HepG2 (cell line): ENCODE data around the gene TMEM235. TPM values are rescaled to one million over a fixed set of nuclear protein-coding genes. Genes with fewer than 3 reads are reported as not detected.

Experiments
- CBFB ChIP-seq: sonication (generic); formaldehyde crosslinking; IDR thresholded peaks from 2 replicates; pipeline ENCODE4 v1.4.0; 2020; ENCODE audit warnings: missing genetic modification reagents
- CERS6 ChIP-seq: sonication (generic); formaldehyde crosslinking; IDR thresholded peaks from 2 replicates; pipeline ENCODE4 v1.5.0; 2020; ENCODE audit warnings: missing genetic modification reagents
- EP300 ChIP-seq, 3 experiments: sonication (generic) in 1 of 3; formaldehyde crosslinking in 1 of 3; IDR thresholded peaks; 2 replicates each; pipeline versions ENCODE4 v1.5.1 to v1.6.1; 2011 to 2020; ENCODE audit warnings: low read depth in 2 of 3, low read length in 2 of 3, borderline replicate concordance in 1 of 3, improper control_type of control experiment in 1 of 3, mild to moderate bottlenecking in 1 of 3, missing genetic modification reagents in 1 of 3, moderate library complexity in 1 of 3
- FOXP1 ChIP-seq, 2 experiments: fragments of 450-650 bp in 1 of 2; IDR thresholded peaks; 2 replicates each; pipeline ENCODE4 v1.6.1; 2017 to 2018; ENCODE audit warnings: antibody characterized with exemption in 1 of 2
- SALL2 ChIP-seq: sonication (generic); formaldehyde crosslinking; IDR thresholded peaks from 2 replicates; pipeline ENCODE4 v1.8.1; 2023; ENCODE audit warnings: mild to moderate bottlenecking, missing genetic modification reagents, inconsistent platforms
- SNAPC4 ChIP-seq: sonication (generic); formaldehyde crosslinking; IDR thresholded peaks from 2 replicates; pipeline ENCODE4 v1.4.0; 2020; ENCODE audit warnings: mild to moderate bottlenecking, missing genetic modification reagents
- STAG1 ChIP-seq: sonication (generic); formaldehyde crosslinking; IDR thresholded peaks from 2 replicates; pipeline ENCODE4 v1.4.0; 2020; ENCODE audit warnings: missing genetic modification reagents
- TRIM24 ChIP-seq: sonication (generic); formaldehyde crosslinking; IDR thresholded peaks from 2 replicates; pipeline ENCODE4 v1.8.0; 2022; ENCODE audit warnings: mild to moderate bottlenecking, missing genetic modification reagents
- ZNF205 ChIP-seq: IDR thresholded peaks from 2 replicates; pipeline ENCODE4 v1.6.1; 2018; ENCODE audit warnings: missing biosample characterization, missing genetic modification reagents
- ZNF337 ChIP-seq: sonication (generic); formaldehyde crosslinking; IDR thresholded peaks from 2 replicates; pipeline ENCODE4 v1.5.1; 2020; ENCODE audit warnings: missing genetic modification reagents, low read depth, mild to moderate bottlenecking, borderline replicate concordance
- ZNF570 ChIP-seq: sonication (generic); formaldehyde crosslinking; IDR thresholded peaks from 2 replicates; pipeline ENCODE4 v1.4.0; 2020; ENCODE audit warnings: mild to moderate bottlenecking, missing genetic modification reagents, borderline replicate concordance
- ZNF800 ChIP-seq: sonication (generic); formaldehyde crosslinking; IDR thresholded peaks from 2 replicates; pipeline ENCODE4 v1.4.0; 2020; ENCODE audit warnings: missing genetic modification reagents
- ZSCAN25 ChIP-seq: sonication (generic); formaldehyde crosslinking; IDR thresholded peaks from 2 replicates; pipeline ENCODE4 v1.8.0; 2022; ENCODE audit warnings: mild to moderate bottlenecking, missing genetic modification reagents
- polyA plus RNA-seq, 8 experiments: library from polyadenylated mRNA; depleted of rRNA in 3 of 8; stranded (reverse) in 7 of 8; unstranded in 1 of 8; fragments of >200 nt; fragmentation: Illumina TruSeq in 4 of 8; extraction: Trizol in 4 of 8; gene quantifications; 2 replicates each; pipeline versions ENCODE4 v1.2.1 to v1.2.3, GENCODE V29; 2011 to 2016; ENCODE audit warnings: low read depth in 4 of 8, missing spikeins in 1 of 8, mixed read lengths in 1 of 8; ENCODE audit not compliant: insufficient read depth in 1 of 8
- total RNA-seq, 5 experiments: library from RNA; depleted of rRNA; stranded (reverse); fragments of >200 nt; fragmentation: Illumina TruSeq; extraction: Trizol; gene quantifications; 2 replicates each; pipeline ENCODE4 v1.2.3, GENCODE V29; 2016; ENCODE audit warnings: low read depth in 1 of 5
- TF ChIP-seq, protein P1 (sequence below): sonication (generic); formaldehyde crosslinking; IDR thresholded peaks from 2 replicates; pipeline ENCODE4 v1.4.0; 2020; ENCODE audit warnings: missing genetic modification reagents, borderline replicate concordance

The TMEM235 gene
- total and polyA plus RNA-seq, 2 of the 13 experiments (the other 11 are each of a cell fraction or from before 2014, with no cell fraction given), result not detected

- TF ChIP-seq SNAPC4 (CRISPR knock-in tag), result no peak
- TF ChIP-seq ZNF337 (CRISPR knock-in tag), result no peak
- no peak for TF ChIP-seq EP300 (IDR thresholded peaks at IDR 0.05; ENCODE audit: low read depth in 2 of 2, low read length in 2 of 2)
- TF ChIP-seq EP300 (CRISPR knock-in tag; IDR thresholded peaks at IDR 0.05; ENCODE audit: borderline replicate concordance), result no peak; the same call in 1 of the 2 replicates
- TF ChIP-seq CBFB (CRISPR knock-in tag), result peak; percentile 66
- TF ChIP-seq, protein P1, sequence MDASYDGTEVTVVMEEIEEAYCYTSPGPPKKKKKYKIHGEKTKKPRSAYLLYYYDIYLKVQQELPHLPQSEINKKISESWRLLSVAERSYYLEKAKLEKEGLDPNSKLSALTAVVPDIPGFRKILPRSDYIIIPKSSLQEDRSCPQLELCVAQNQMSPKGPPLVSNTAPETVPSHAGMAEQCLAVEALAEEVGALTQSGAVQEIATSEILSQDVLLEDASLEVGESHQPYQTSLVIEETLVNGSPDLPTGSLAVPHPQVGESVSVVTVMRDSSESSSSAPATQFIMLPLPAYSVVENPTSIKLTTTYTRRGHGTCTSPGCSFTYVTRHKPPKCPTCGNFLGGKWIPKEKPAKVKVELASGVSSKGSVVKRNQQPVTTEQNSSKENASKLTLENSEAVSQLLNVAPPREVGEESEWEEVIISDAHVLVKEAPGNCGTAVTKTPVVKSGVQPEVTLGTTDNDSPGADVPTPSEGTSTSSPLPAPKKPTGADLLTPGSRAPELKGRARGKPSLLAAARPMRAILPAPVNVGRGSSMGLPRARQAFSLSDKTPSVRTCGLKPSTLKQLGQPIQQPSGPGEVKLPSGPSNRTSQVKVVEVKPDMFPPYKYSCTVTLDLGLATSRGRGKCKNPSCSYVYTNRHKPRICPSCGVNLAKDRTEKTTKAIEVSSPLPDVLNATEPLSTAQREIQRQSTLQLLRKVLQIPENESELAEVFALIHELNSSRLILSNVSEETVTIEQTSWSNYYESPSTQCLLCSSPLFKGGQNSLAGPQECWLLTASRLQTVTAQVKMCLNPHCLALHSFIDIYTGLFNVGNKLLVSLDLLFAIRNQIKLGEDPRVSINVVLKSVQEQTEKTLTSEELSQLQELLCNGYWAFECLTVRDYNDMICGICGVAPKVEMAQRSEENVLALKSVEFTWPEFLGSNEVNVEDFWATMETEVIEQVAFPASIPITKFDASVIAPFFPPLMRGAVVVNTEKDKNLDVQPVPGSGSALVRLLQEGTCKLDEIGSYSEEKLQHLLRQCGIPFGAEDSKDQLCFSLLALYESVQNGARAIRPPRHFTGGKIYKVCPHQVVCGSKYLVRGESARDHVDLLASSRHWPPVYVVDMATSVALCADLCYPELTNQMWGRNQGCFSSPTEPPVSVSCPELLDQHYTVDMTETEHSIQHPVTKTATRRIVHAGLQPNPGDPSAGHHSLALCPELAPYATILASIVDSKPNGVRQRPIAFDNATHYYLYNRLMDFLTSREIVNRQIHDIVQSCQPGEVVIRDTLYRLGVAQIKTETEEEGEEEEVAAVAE (CRISPR knock-in tag), result peak; percentile 71; the same call in 1 of the 2 replicates
- TF ChIP-seq ZNF570 (CRISPR knock-in tag), result no peak
- TF ChIP-seq CERS6 (CRISPR knock-in tag), result no peak
- 0 out of 2 replicates have a peak, but pooled peaks have one; percentile 72 for TF ChIP-seq ZNF800 (CRISPR knock-in tag)
- no peak for TF ChIP-seq FOXP1 (IDR thresholded peaks at IDR 0.05)
- 0 out of 2 replicates have a peak, but pooled peaks have one; percentile 16 for TF ChIP-seq FOXP1 (CRISPR knock-in tag; IDR thresholded peaks at IDR 0.05)
- peak; percentile 98 for TF ChIP-seq STAG1 (CRISPR knock-in tag)
- no peak for TF ChIP-seq ZSCAN25 (CRISPR knock-in tag)
- peak; percentile 74; the same call in 1 of the 2 replicates for TF ChIP-seq SALL2 (CRISPR knock-in tag)
- no peak for TF ChIP-seq TRIM24 (CRISPR knock-in tag)
- TF ChIP-seq ZNF205, result peak; percentile 82
Observed at GRCh38 chr17:78250891-78251772, 19.7 kb downstream of the TMEM235 start (continued).
